K562 (cell line): ENCODE measurements around the gene UBE2E1. TPM values are rescaled to one million over a fixed set of nuclear protein-coding genes. Genes with fewer than 3 reads are reported as not detected.

Experiments used
- CTCF ChIP-seq, 3 experiments: IDR thresholded peaks in 2 of 3; conservative IDR thresholded peaks in 1 of 3; 2 replicates each; pipeline ENCODE4 v1.5.1; 2011 to 2012; ENCODE audit warnings: low read length in 3 of 3, mild to moderate bottlenecking in 3 of 3, control low read depth in 2 of 3, improper control_type of control experiment in 1 of 3, inconsistent platforms in 1 of 3, low read depth in 1 of 3, mixed read lengths in 1 of 3, moderate library complexity in 1 of 3; ENCODE audit not compliant: insufficient read depth in 2 of 3
- DACH1 ChIP-seq: fragments of 450-650 bp; IDR thresholded peaks from 2 replicates; pipeline ENCODE4 v1.6.1; 2018; ENCODE audit not compliant: partially characterized antibody
- ERF ChIP-seq: fragments of 450-650 bp; formaldehyde crosslinking; IDR thresholded peaks from 2 replicates; pipeline ENCODE4 v1.4.0; 2020; ENCODE audit warnings: mild to moderate bottlenecking, mixed read lengths
- GTF2A2 ChIP-seq: IDR thresholded peaks from 2 replicates; pipeline ENCODE4 v1.6.1; 2016; ENCODE audit warnings: mild to moderate bottlenecking, missing genetic modification characterization, missing compliant biosample characterization
- HES1 ChIP-seq: fragments of 450-650 bp; IDR thresholded peaks from 2 replicates; pipeline ENCODE4 v1.6.1; 2016; ENCODE audit warnings: low read depth, mild to moderate bottlenecking, moderate library complexity
- HNRNPUL1 ChIP-seq: fragments of 200-400 bp; formaldehyde crosslinking; IDR thresholded peaks from 2 replicates; pipeline ENCODE4 v1.6.1; 2017; ENCODE audit warnings: low read length
- KHSRP ChIP-seq: fragments of 450-650 bp; IDR thresholded peaks from 2 replicates; pipeline ENCODE4 v1.6.1; 2017
- MITF ChIP-seq: IDR thresholded peaks from 2 replicates; pipeline ENCODE4 v1.6.1; 2014; ENCODE audit warnings: antibody characterized with exemption
- MTA3 ChIP-seq: fragments of 450-650 bp; formaldehyde crosslinking; IDR thresholded peaks from 2 replicates; pipeline ENCODE4 v1.6.1; 2017; ENCODE audit warnings: mild to moderate bottlenecking, borderline replicate concordance
- MXD1 ChIP-seq: fragments of 250-450 bp; sonication (Bioruptor Pico); IDR thresholded peaks from 2 replicates; pipeline ENCODE4 v1.8.0; 2021; ENCODE audit warnings: borderline replicate concordance, mild to moderate bottlenecking, moderate library complexity; ENCODE audit not compliant: poor library complexity, severe bottlenecking
- MYC ChIP-seq, 2 experiments: fragments of 250-450 bp in 1 of 2; sonication (Bioruptor Pico) in 1 of 2; IDR thresholded peaks; 2 replicates each; pipeline versions ENCODE4 v1.5.1 to v1.6.1; 2012 to 2021; ENCODE audit warnings: low read depth in 2 of 2, borderline replicate concordance in 1 of 2, improper control_type of control experiment in 1 of 2, low read length in 1 of 2, mild to moderate bottlenecking in 1 of 2, moderate library complexity in 1 of 2
- SMARCA4 ChIP-seq: fragments of 450-650 bp; IDR thresholded peaks from 2 replicates; pipeline ENCODE4 v1.6.1; 2016
- SRSF3 ChIP-seq: fragments of 200-400 bp; formaldehyde crosslinking; IDR thresholded peaks from 2 replicates; pipeline ENCODE4 v1.6.1; 2016; ENCODE audit warnings: mild to moderate bottlenecking, low read length, moderate library complexity; ENCODE audit not compliant: insufficient read depth
- STAT6 ChIP-seq: sonication (generic); formaldehyde crosslinking; IDR thresholded peaks from 2 replicates; pipeline ENCODE4 v1.8.1; 2023; ENCODE audit warnings: mild to moderate bottlenecking, missing genetic modification reagents
- TCF3 ChIP-seq: sonication (generic); formaldehyde crosslinking; IDR thresholded peaks from 2 replicates; pipeline ENCODE4 v1.4.0; 2020; ENCODE audit warnings: mild to moderate bottlenecking, missing genetic modification reagents
- TEAD1 ChIP-seq, 2 experiments: fragments of 450-650 bp in 1 of 2; sonication (generic) in 1 of 2; formaldehyde crosslinking; IDR thresholded peaks; 2 replicates each; pipeline versions ENCODE4 v1.4.0 to v1.8.0; 2020 to 2022; ENCODE audit warnings: mild to moderate bottlenecking in 2 of 2, missing genetic modification reagents in 1 of 2
- TFAM ChIP-seq: fragments of 250-450 bp; sonication (Bioruptor Pico); conservative IDR thresholded peaks from 2 replicates; pipeline ENCODE4 v1.5.0; 2021; ENCODE audit warnings: mild to moderate bottlenecking, moderate library complexity
- U2AF1 ChIP-seq: fragments of 200-400 bp; formaldehyde crosslinking; optimal IDR thresholded peaks from 2 replicates; pipeline ENCODE3; 2017; ENCODE audit warnings: mild to moderate bottlenecking, low read depth, low read length, moderate library complexity
- ZNF316 ChIP-seq: fragments of 450-650 bp; IDR thresholded peaks from 2 replicates; pipeline ENCODE4 v1.6.1; 2016
- ZNF511 ChIP-seq: sonication (generic); formaldehyde crosslinking; IDR thresholded peaks from 2 replicates; pipeline ENCODE4 v1.8.0; 2022; ENCODE audit warnings: mild to moderate bottlenecking, missing genetic modification reagents
- ZNF584 ChIP-seq: fragments of 200-800 bp; sonication (Bioruptor generic); IDR thresholded peaks from 2 replicates; pipeline ENCODE4 v1.6.1; 2016; ENCODE audit warnings: low read depth, mild to moderate bottlenecking, missing genetic modification characterization, missing compliant biosample characterization
- ZNF644 ChIP-seq: fragments of 200-800 bp; sonication (Bioruptor generic); IDR thresholded peaks from 2 replicates; pipeline ENCODE4 v1.6.1; 2016; ENCODE audit warnings: low read depth, missing genetic modification characterization, missing compliant biosample characterization
- polyA plus RNA-seq, 8 experiments: library from polyadenylated mRNA; depleted of rRNA in 4 of 8; stranded (reverse) in 5 of 8; unstranded in 3 of 8; fragments of >200 nt; fragmentation: Nextera tagmentation in 2 of 8; fragmentation: Illumina TruSeq in 1 of 8; extraction: Ambion mirVana in 2 of 8; extraction: Trizol in 1 of 8; gene quantifications; 2 replicates each; pipeline versions ENCODE4 v1.2.1 to v1.2.3, GENCODE V29; 2011 to 2014; ENCODE audit warnings: inconsistent platforms in 1 of 8, missing spikeins in 1 of 8
- total RNA-seq, 7 experiments: library from RNA; depleted of rRNA in 6 of 7; stranded (reverse); fragments of >200 nt in 6 of 7; fragmentation: Illumina TruSeq in 2 of 7; extraction: Trizol in 2 of 7; gene quantifications; 2 replicates each; pipeline versions ENCODE4 v1.2.1 to v1.2.3, GENCODE V29; 2011 to 2021; ENCODE audit warnings: low replicate concordance in 1 of 7

UBE2E1 gene
- total and polyA plus RNA-seq, 9 of the 15 experiments (the other 6 are each of a cell fraction or from before 2014, with no cell fraction given): 54.4 to 294 (median 165) TPM

GRCh38 chr3:23938688-23939087 is 132.9 kb downstream of the UBE2E1 start (continued):
- TF ChIP-seq SMARCA4: peak; percentile 26; the same call in 1 of the 2 replicates
- no peak for TF ChIP-seq MXD1 (CRISPR knock-in tag)
- 0 out of 2 replicates have a peak, but pooled peaks have one; percentile 39 for TF ChIP-seq MTA3
- TF ChIP-seq ZNF316: no peak
- no peak for TF ChIP-seq SRSF3
- TF ChIP-seq MYC (IDR thresholded peaks at IDR 0.05; ENCODE audit: low read depth, low read length): peak; percentile 73; the same call in 1 of the 2 replicates
- TF ChIP-seq MYC (CRISPR knock-in tag; IDR thresholded peaks at IDR 0.05; ENCODE audit: borderline replicate concordance, low read depth): no peak
- TF ChIP-seq TFAM: no peak
- no peak for TF ChIP-seq HNRNPUL1
- TF ChIP-seq DACH1: no peak
- no peak for TF ChIP-seq CTCF (IDR thresholded peaks at IDR 0.05 in 2 of 3, conservative IDR thresholded peaks at IDR 0.05 in 1 of 3; ENCODE audit: insufficient read depth in 2 of 3, low read depth in 1 of 3, low read length in 3 of 3)
- no peak for TF ChIP-seq ZNF644 (tag)
- TF ChIP-seq KHSRP: no peak
- TF ChIP-seq ZNF511 (CRISPR knock-in tag): no peak
- TF ChIP-seq ZNF584 (CRISPR knock-in tag): no peak
- TF ChIP-seq HES1: no peak
- TF ChIP-seq MITF: no peak
- no peak for TF ChIP-seq GTF2A2 (tag)
- no peak for TF ChIP-seq TEAD1 (CRISPR knock-in tag; IDR thresholded peaks at IDR 0.05)
- no peak for TF ChIP-seq STAT6
- no peak for TF ChIP-seq U2AF1
- no peak for TF ChIP-seq ERF (CRISPR knock-in tag)
- TF ChIP-seq TCF3 (CRISPR knock-in tag): peak; percentile 61
